Thyroid gland (tissue), 4 donors: ENCODE data around the gene CEBPB.

Experiments
- POLR2A ChIP-seq, 2 donors: fragments of 450-650 bp; IDR thresholded peaks; one replicate each; pipeline ENCODE4 v1.6.1; 2017; ENCODE audit warnings: antibody characterized with exemption in 2 of 2, mild to moderate bottlenecking in 2 of 2, moderate library complexity in 1 of 2
- TF ChIP-seq, protein P1 (sequence below), 6 experiments: fragments of 200-600 bp in 3 of 6; fragments of 450-650 bp in 3 of 6; sonication (generic) in 3 of 6; IDR thresholded peaks; one replicate each; pipeline ENCODE4 v1.5.1; 2016 to 2019; ENCODE audit warnings: antibody characterized with exemption in 6 of 6, mild to moderate bottlenecking in 2 of 6, inconsistent platforms in 1 of 6, moderate library complexity in 1 of 6

DNA sequence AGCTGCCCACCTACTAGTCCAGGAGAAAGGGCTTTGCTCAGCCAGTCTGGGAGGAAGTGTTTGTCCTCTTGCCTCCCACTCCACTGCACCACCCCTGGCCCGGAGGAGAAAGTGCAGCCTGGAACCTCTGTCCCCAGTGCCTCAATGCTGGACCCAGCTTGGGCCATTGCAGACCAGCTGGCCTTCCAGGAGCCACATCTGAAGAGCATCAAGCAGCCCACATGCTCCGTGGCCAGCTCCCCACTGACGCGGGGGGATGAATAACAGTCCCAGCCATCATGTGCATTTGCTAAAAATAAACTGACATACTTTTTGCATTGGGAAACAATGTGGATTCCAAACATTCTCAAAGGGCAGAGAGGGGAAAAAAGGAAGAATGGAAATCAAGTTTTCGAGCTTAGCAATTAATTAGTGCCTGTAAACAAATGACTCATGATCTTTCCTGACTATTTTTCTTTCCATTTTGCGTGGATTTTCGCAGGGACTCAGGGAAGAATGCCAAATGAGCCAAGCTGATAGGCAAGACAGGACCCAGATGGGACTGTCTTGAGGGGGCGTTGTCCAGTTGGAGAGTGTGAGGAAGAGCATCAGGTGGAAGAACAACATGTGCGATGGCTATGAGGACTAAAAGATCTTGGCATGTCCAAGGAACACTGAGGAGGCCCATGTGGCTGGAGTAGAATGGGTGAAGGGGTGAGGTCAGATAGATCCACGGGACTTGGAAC lies 34.1 kb downstream of the CEBPB start:
- TF ChIP-seq, protein P1, sequence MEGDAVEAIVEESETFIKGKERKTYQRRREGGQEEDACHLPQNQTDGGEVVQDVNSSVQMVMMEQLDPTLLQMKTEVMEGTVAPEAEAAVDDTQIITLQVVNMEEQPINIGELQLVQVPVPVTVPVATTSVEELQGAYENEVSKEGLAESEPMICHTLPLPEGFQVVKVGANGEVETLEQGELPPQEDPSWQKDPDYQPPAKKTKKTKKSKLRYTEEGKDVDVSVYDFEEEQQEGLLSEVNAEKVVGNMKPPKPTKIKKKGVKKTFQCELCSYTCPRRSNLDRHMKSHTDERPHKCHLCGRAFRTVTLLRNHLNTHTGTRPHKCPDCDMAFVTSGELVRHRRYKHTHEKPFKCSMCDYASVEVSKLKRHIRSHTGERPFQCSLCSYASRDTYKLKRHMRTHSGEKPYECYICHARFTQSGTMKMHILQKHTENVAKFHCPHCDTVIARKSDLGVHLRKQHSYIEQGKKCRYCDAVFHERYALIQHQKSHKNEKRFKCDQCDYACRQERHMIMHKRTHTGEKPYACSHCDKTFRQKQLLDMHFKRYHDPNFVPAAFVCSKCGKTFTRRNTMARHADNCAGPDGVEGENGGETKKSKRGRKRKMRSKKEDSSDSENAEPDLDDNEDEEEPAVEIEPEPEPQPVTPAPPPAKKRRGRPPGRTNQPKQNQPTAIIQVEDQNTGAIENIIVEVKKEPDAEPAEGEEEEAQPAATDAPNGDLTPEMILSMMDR (IDR thresholded peaks at IDR 0.05): peak in 2 of 6 experiments; percentile 14 to 23
- TF ChIP-seq POLR2A (IDR thresholded peaks at IDR 0.05): peak in 1 of 2 donors; percentile 35
